Activated CD8-positive, alpha-beta memory T cell treated with anti-CD3 and anti-CD28 coated beads for 4 hours (primary cell): Measurements from ENCODE around the gene MARCHF3.
"Not testable (repeated sequence)": the region's sequence is repeated elsewhere in the genome, so short reads cannot be mapped to it uniquely, and the experiment has no call there.

Source experiments
- DNase-seq, 2 donors: peaks; one replicate each; pipeline ENCODE4 v3.0.0-alpha.2; 2020; ENCODE audit warnings: low read depth in 2 of 2

Gene MARCHF3

GRCh38 chr5:126917918-126918614 lies 112.3 kb downstream of the MARCHF3 start:
- no peak for DNase-seq

- no peak for DNase-seq
These were observed 114.9 kb downstream of the MARCHF3 start for GRCh38 chr5:126915496-126915895.

GRCh38 chr5:126914801-126915436 lies 115.4 kb downstream of the MARCHF3 start:
- no peak for DNase-seq

GRCh38 chr5:126912616-126913200 lies 117.7 kb downstream of the MARCHF3 start:
- no peak for DNase-seq

GRCh38 chr5:126911986-126912385 lies 118.4 kb downstream of the MARCHF3 start:
- DNase-seq = no peak

GRCh38 chr5:126909856-126910255 lies 120.5 kb downstream of the MARCHF3 start:
- no peak for DNase-seq

- not testable (repeated sequence) for DNase-seq
These were observed 126.0 kb downstream of the MARCHF3 start for GRCh38 chr5:126904407-126904806.

- DNase-seq = no peak
These were observed 129.6 kb downstream of the MARCHF3 start for GRCh38 chr5:126900796-126901195.

- DNase-seq = no peak
These were observed 130.9 kb downstream of the MARCHF3 start for GRCh38 chr5:126899476-126899875.

GRCh38 chr5:126897851-126898630 lies 132.3 kb downstream of the MARCHF3 start:
- no peak for DNase-seq

- DNase-seq = no peak
These were observed 134.1 kb downstream of the MARCHF3 start for GRCh38 chr5:126896170-126896702.

GRCh38 chr5:126895712-126896111 lies 134.6 kb downstream of the MARCHF3 start:
- DNase-seq = not testable (repeated sequence)

GRCh38 chr5:126890414-126890813 lies 139.9 kb downstream of the MARCHF3 start:
- DNase-seq = not testable (repeated sequence)

GRCh38 chr5:126888175-126888574 lies 142.2 kb downstream of the MARCHF3 start:
- no peak for DNase-seq

GRCh38 chr5:126884269-126884819 lies 146.0 kb downstream of the MARCHF3 start:
- no peak for DNase-seq

GRCh38 chr5:126883564-126884245 lies 146.7 kb downstream of the MARCHF3 start:
- DNase-seq = no peak

GRCh38 chr5:126881821-126882600 lies 148.3 kb downstream of the MARCHF3 start:
- DNase-seq = no peak

- DNase-seq = no peak
These were observed 151.7 kb downstream of the MARCHF3 start for GRCh38 chr5:126878634-126879033.

GRCh38 chr5:126878085-126878484 lies 152.3 kb downstream of the MARCHF3 start:
- no peak for DNase-seq

GRCh38 chr5:126877602-126878001 lies 152.8 kb downstream of the MARCHF3 start:
- no peak for DNase-seq
